ENCODE measurements around the gene EMC9. TPM values are rescaled to one million over a fixed set of nuclear protein-coding genes. Genes with fewer than 3 reads are reported as not detected.

EMC9 gene
- total RNA-seq, 1 donor from 2014 or later, result 18.5 TPM

GRCh38 chr14:24135584-24135833 is 5.9 kb downstream of the EMC9 start:
- no peak overlapping the region for H3K27ac Mint-ChIP-seq (ENCODE audit: unreplicated experiment)

DNA sequence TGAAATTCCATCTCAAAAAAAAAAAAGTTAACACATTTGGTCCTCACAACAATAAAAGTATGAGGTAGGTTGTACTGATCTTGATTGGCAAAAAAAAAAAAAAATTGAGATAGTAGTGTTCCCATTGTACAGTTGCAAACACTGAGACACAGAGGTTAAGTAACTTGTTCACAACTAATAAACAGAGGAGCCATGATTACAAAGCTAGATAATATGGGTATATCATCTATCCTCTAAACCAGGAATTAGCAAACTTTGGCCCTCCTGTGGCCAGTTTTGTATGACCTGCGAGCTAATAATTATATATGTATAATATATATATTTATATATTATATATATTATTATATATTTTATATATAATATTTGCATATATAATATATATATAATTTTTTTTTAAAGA is 7.7 kb downstream of the EMC9 start:
- no peak for TF ChIP-seq CTCF (IDR thresholded peaks at IDR 0.05; ENCODE audit: insufficient read depth, low read depth, low read length)
- Mint-ChIP-seq H3K27ac (ENCODE audit: unreplicated experiment) (no peak overlapping the region), H3K36me3 (ENCODE audit: low read depth, unreplicated experiment) (peaks cover 16% of the 10 kb centered on the region), H3K9me3 (ENCODE audit: unreplicated experiment) (no peaks in the 10 kb centered on the region), H3K4me3 (ENCODE audit: unreplicated experiment) (no peak overlapping the region), H3K4me1 (ENCODE audit: low read depth, unreplicated experiment) (peaks cover 10% of the 10 kb centered on the region), H3K27me3 (ENCODE audit: low read depth, unreplicated experiment) (peaks cover 8% of the 10 kb centered on the region)
- Histone ChIP-seq H3K4me2 (ENCODE audit: low read length) (no peak overlapping the region), H3K27me3 (ENCODE audit: insufficient read depth, low read length) (no peaks in the 10 kb centered on the region), H3K4me1 (ENCODE audit: insufficient read depth, low read length) (peaks cover 9% of the 10 kb centered on the region), H4K20me1 (ENCODE audit: insufficient read depth, low read length) (peaks cover 6% of the 10 kb centered on the region), H3K79me2 (ENCODE audit: insufficient read depth, low read length) (peaks cover 13% of the 10 kb centered on the region), H3K4me3 (ENCODE audit: insufficient read depth, low read depth, low read length) (no peak overlapping the region), H3K9me3 (ENCODE audit: insufficient read depth, low read depth, low read length) (no peaks in the 10 kb centered on the region), H3K36me3 (ENCODE audit: insufficient read depth, low read length) (peaks cover 7% of the 10 kb centered on the region), H3K9ac (ENCODE audit: low read length) (no peak overlapping the region), H2AFZ (ENCODE audit: low read depth, low read length) (no peak overlapping the region), H3K27ac (ENCODE audit: low read depth, low read length) (no peak overlapping the region)
- FAIRE-seq (no peak), DNase-seq (ENCODE audit: low read depth) (no peak)

More at GRCh38 chr14:24135584-24135833, 5.9 kb downstream of the EMC9 start:
- FAIRE-seq, result no peak
- peak overlapping the region; percentile 91 for H2AFZ ChIP-seq (ENCODE audit: low read depth, low read length)
- H3K4me1 ChIP-seq (ENCODE audit: insufficient read depth, low read length), result peaks cover 9% of the 10 kb centered on the region
- H3K4me3 Mint-ChIP-seq (ENCODE audit: unreplicated experiment), result peak overlapping the region; percentile 83
- H3K4me3 ChIP-seq (ENCODE audit: insufficient read depth, low read depth, low read length), result peak overlapping the region; percentile 74
- H3K9me3 Mint-ChIP-seq (ENCODE audit: unreplicated experiment), result no peaks in the 10 kb centered on the region
- H3K4me1 Mint-ChIP-seq (ENCODE audit: low read depth, unreplicated experiment), result peaks cover 19% of the 10 kb centered on the region
- H3K27ac ChIP-seq (ENCODE audit: low read depth, low read length), result no peak overlapping the region
- peak overlapping the region; percentile 62 for H3K9ac ChIP-seq (ENCODE audit: low read length)
- peaks cover 21% of the 10 kb centered on the region for H3K36me3 Mint-ChIP-seq (ENCODE audit: low read depth, unreplicated experiment)
- peaks cover 16% of the 10 kb centered on the region for H4K20me1 ChIP-seq (ENCODE audit: insufficient read depth, low read length)
- DNase-seq (ENCODE audit: low read depth), result no peak
- H3K27me3 Mint-ChIP-seq (ENCODE audit: low read depth, unreplicated experiment), result peaks cover 7% of the 10 kb centered on the region
- H3K79me2 ChIP-seq (ENCODE audit: insufficient read depth, low read length), result peaks cover 28% of the 10 kb centered on the region
- H3K27me3 ChIP-seq (ENCODE audit: insufficient read depth, low read length), result no peaks in the 10 kb centered on the region
- H3K36me3 ChIP-seq (ENCODE audit: insufficient read depth, low read length), result peaks cover 8% of the 10 kb centered on the region
- TF ChIP-seq EZH2 (IDR thresholded peaks at IDR 0.05; ENCODE audit: insufficient read depth, low read length) (no peak), CTCF (IDR thresholded peaks at IDR 0.05; ENCODE audit: insufficient read depth, low read depth, low read length) (no peak)
- no peaks in the 10 kb centered on the region for H3K9me3 ChIP-seq (ENCODE audit: insufficient read depth, low read depth, low read length)
- H3K4me2 ChIP-seq (ENCODE audit: low read length), result peak overlapping the region; percentile 89

- no peak overlapping the region for H3K4me3 Mint-ChIP-seq (ENCODE audit: unreplicated experiment)
- H3K4me2 ChIP-seq (ENCODE audit: low read length), result no peak overlapping the region
- no peak overlapping the region for H3K27ac ChIP-seq (ENCODE audit: low read depth, low read length)
- H3K9ac ChIP-seq (ENCODE audit: low read length), result no peak overlapping the region
- H4K20me1 ChIP-seq (ENCODE audit: insufficient read depth, low read length), result no peaks in the 10 kb centered on the region
- H2AFZ ChIP-seq (ENCODE audit: low read depth, low read length), result no peak overlapping the region
- H3K9me3 ChIP-seq (ENCODE audit: insufficient read depth, low read depth, low read length), result no peaks in the 10 kb centered on the region
- peaks cover 8% of the 10 kb centered on the region for H3K36me3 Mint-ChIP-seq (ENCODE audit: low read depth, unreplicated experiment)
- peaks cover 7% of the 10 kb centered on the region for H3K79me2 ChIP-seq (ENCODE audit: insufficient read depth, low read length)
- no peaks in the 10 kb centered on the region for H3K9me3 Mint-ChIP-seq (ENCODE audit: unreplicated experiment)
- H3K4me1 ChIP-seq (ENCODE audit: insufficient read depth, low read length), result peaks cover 9% of the 10 kb centered on the region
- H3K36me3 ChIP-seq (ENCODE audit: insufficient read depth, low read length), result no peaks in the 10 kb centered on the region
- peaks cover 6% of the 10 kb centered on the region for H3K4me1 Mint-ChIP-seq (ENCODE audit: low read depth, unreplicated experiment)
- H3K4me3 ChIP-seq (ENCODE audit: insufficient read depth, low read depth, low read length), result no peak overlapping the region
- DNase-seq (ENCODE audit: low read depth) (no peak), FAIRE-seq (no peak)
- H3K27me3 ChIP-seq (ENCODE audit: insufficient read depth, low read length), result no peaks in the 10 kb centered on the region
- peaks cover 8% of the 10 kb centered on the region for H3K27me3 Mint-ChIP-seq (ENCODE audit: low read depth, unreplicated experiment)
- H3K27ac Mint-ChIP-seq (ENCODE audit: unreplicated experiment), result no peak overlapping the region
- TF ChIP-seq CTCF (IDR thresholded peaks at IDR 0.05; ENCODE audit: insufficient read depth, low read depth, low read length) (no peak), EZH2 (IDR thresholded peaks at IDR 0.05; ENCODE audit: insufficient read depth, low read length) (no peak)
These were observed 8.4 kb downstream of the EMC9 start for GRCh38 chr14:24132976-24133375.
